ENCODE data around the gene THOC2. TPM values are rescaled to one million over a fixed set of nuclear protein-coding genes. Genes with fewer than 3 reads are reported as not detected.

Gene THOC2
- total RNA-seq, 2 experiments from 2014 or later, result 73.8 to 99.1 TPM

GRCh38 chrX:123625952-123626351 lies 106.9 kb downstream of the THOC2 start:
- no peak for TF ChIP-seq EZH2phosphoT487 (IDR thresholded peaks at IDR 0.05; ENCODE audit: borderline replicate concordance, low read depth, low read length)
- TF ChIP-seq CTCF (conservative IDR thresholded peaks at IDR 0.05; ENCODE audit: low read length), result no peak
- Histone ChIP-seq H4K20me1 (ENCODE audit: insufficient read depth, low read length) (no peaks in the 10 kb centered on the region), H2AFZ (ENCODE audit: low read length) (no peak overlapping the region), H3K36me3 (ENCODE audit: insufficient read depth, low read length) (peaks cover 87% of the 10 kb centered on the region), H3K9me3 (ENCODE audit: low read length) (no peaks in the 10 kb centered on the region), H3K4me1 (ENCODE audit: insufficient read depth, low read length, poor library complexity, severe bottlenecking) (peaks cover 3% of the 10 kb centered on the region), H3K79me2 (ENCODE audit: insufficient read depth, low read depth, low read length) (no peaks in the 10 kb centered on the region), H3K4me3 (ENCODE audit: low read depth, low read length, poor library complexity, severe bottlenecking) (no peak overlapping the region), H3K4me2 (ENCODE audit: low read length) (no peak overlapping the region), H3K9me2 (ENCODE audit: insufficient read depth, low read length) (no peaks in the 10 kb centered on the region), H3K27ac (ENCODE audit: low read depth, low read length, poor library complexity, severe bottlenecking) (no peak overlapping the region)
- intact Hi-C loops (cut with micrococcal nuclease; ENCODE audit: unreplicated experiment), result no loop called here
- DNase-seq (ENCODE audit: low spot score), result no peak
- ChIA-PET POLR2A (interaction anchor here (0.5 kb wide), 1 partner anchor 17 kb away, joined by 3 read pairs; no protein-coding TSS in a partner anchor), CTCF (ENCODE audit: unreplicated experiment) (no interaction called here)
- no TSS peak for BruUV-seq (replicated peaks)

- Histone ChIP-seq H3K4me2 (ENCODE audit: low read length) (no peak overlapping the region), H3K79me2 (ENCODE audit: insufficient read depth, low read depth, low read length) (no peaks in the 10 kb centered on the region), H4K20me1 (ENCODE audit: insufficient read depth, low read length) (no peaks in the 10 kb centered on the region), H3K4me3 (ENCODE audit: low read depth, low read length, poor library complexity, severe bottlenecking) (no peak overlapping the region), H3K27ac (ENCODE audit: low read depth, low read length, poor library complexity, severe bottlenecking) (no peak overlapping the region), H2AFZ (ENCODE audit: low read length) (no peak overlapping the region), H3K9me2 (ENCODE audit: insufficient read depth, low read length) (no peaks in the 10 kb centered on the region), H3K36me3 (ENCODE audit: insufficient read depth, low read length) (peaks cover 88% of the 10 kb centered on the region), H3K4me1 (ENCODE audit: insufficient read depth, low read length, poor library complexity, severe bottlenecking) (peaks cover 3% of the 10 kb centered on the region), H3K9me3 (ENCODE audit: low read length) (no peaks in the 10 kb centered on the region)
- TF ChIP-seq CTCF (conservative IDR thresholded peaks at IDR 0.05; ENCODE audit: low read length) (no peak), EZH2phosphoT487 (IDR thresholded peaks at IDR 0.05; ENCODE audit: borderline replicate concordance, low read depth, low read length) (no peak)
- BruUV-seq (replicated peaks), result no TSS peak
- POLR2A ChIA-PET, result interaction anchor here (0.5 to 1.5 kb wide), 2 partner anchors 9 to 17 kb away, joined by 3 to 4 read pairs; no protein-coding TSS in a partner anchor
- DNase-seq (ENCODE audit: low spot score), result no peak
- intact Hi-C loops (cut with micrococcal nuclease; ENCODE audit: unreplicated experiment), result no loop called here
- CTCF ChIA-PET (ENCODE audit: unreplicated experiment), result no interaction called here
Observed at GRCh38 chrX:123625477-123625876, 107.4 kb downstream of the THOC2 start.

- POLR2A ChIA-PET, result interaction anchor here (0.7 to 1.1 kb wide), 3 partner anchors 8 to 80 kb away, joined by 3 to 4 read pairs (median 3); no protein-coding TSS in a partner anchor
- no peaks in the 10 kb centered on the region for H3K9me3 ChIP-seq (ENCODE audit: low read length)
- intact Hi-C loops (cut with micrococcal nuclease; ENCODE audit: unreplicated experiment), result no loop called here
- no peaks in the 10 kb centered on the region; the same call in 1 of the 2 replicates for H3K9me2 ChIP-seq (ENCODE audit: insufficient read depth, low read length)
- H3K4me1 ChIP-seq (ENCODE audit: insufficient read depth, low read length, poor library complexity, severe bottlenecking), result no peaks in the 10 kb centered on the region
- peaks cover 93% of the 10 kb centered on the region for H3K36me3 ChIP-seq (ENCODE audit: insufficient read depth, low read length)
- H4K20me1 ChIP-seq (ENCODE audit: insufficient read depth, low read length), result no peaks in the 10 kb centered on the region
- TF ChIP-seq EZH2phosphoT487 (IDR thresholded peaks at IDR 0.05; ENCODE audit: borderline replicate concordance, low read depth, low read length) (no peak), CTCF (conservative IDR thresholded peaks at IDR 0.05; ENCODE audit: low read length) (no peak)
- no peak overlapping the region for H2AFZ ChIP-seq (ENCODE audit: low read length)
- no peak overlapping the region for H3K4me3 ChIP-seq (ENCODE audit: low read depth, low read length, poor library complexity, severe bottlenecking)
- DNase-seq (ENCODE audit: low spot score), result no peak
- no peak overlapping the region for H3K27ac ChIP-seq (ENCODE audit: low read depth, low read length, poor library complexity, severe bottlenecking)
- H3K79me2 ChIP-seq (ENCODE audit: insufficient read depth, low read depth, low read length), result no peaks in the 10 kb centered on the region
- no peak overlapping the region for H3K4me2 ChIP-seq (ENCODE audit: low read length)
- CTCF ChIA-PET (ENCODE audit: unreplicated experiment), result no interaction called here
- BruUV-seq (replicated peaks), result no TSS peak
Observed at GRCh38 chrX:123617007-123617406, 115.8 kb downstream of the THOC2 start.
